Activated CD4-positive, alpha-beta T cell treated with anti-CD3 and anti-CD28 coated beads, Interleukin-2, Interleukin-6, amounts not matched to agents 100 ng/mL and 50 ng/mL, durations not matched to agents 16 hours and 8 hours (primary cell): ENCODE results near the gene CD37.

ENCODE experiments used
- DNase-seq: peaks from one replicate; pipeline ENCODE4 v3.0.0-alpha.2; 2020

CD37 gene

GRCh38 chr19:49383599-49383998, 48.4 kb downstream of the CD37 start:
- DNase-seq: no peak

- DNase-seq: peak; percentile 66
Measured at GRCh38 chr19:49387936-49388372, 52.7 kb downstream of the CD37 start, which contains the start of gene KASH5. KASH5 (plus strand) TSS chr19:49388249; CDS start chr19:49390884, 2,635 bp downstream.

- no peak for DNase-seq
Measured at GRCh38 chr19:49389406-49389805, 54.2 kb downstream of the CD37 start.
